ENCODE results near the gene WDR88. TPM values are rescaled to one million over a fixed set of nuclear protein-coding genes. Genes with fewer than 3 reads are reported as not detected.

WDR88 gene
- total RNA-seq, 2 experiments from 2014 or later = 0.38 TPM; not detected in 1

GRCh38 chr19:33175886-33176669, 44.2 kb downstream of the WDR88 start:
- ChIA-PET POLR2A (interaction anchor here (0.5 to 1.4 kb wide), 6 partner anchors 9 to 203 kb away, joined by 3 to 6 read pairs (median 3); no protein-coding TSS in a partner anchor), CTCF (ENCODE audit: unreplicated experiment) (interaction anchor here (0.6 to 1.0 kb wide), 2 partner anchors 85 to 204 kb away, joined by 4 read pairs; partner anchors contain the start of gene FAAP24)
- BruUV-seq (replicated peaks) = TSS peak; percentile 76
- Histone ChIP-seq H2AFZ (ENCODE audit: low read length) (peak overlapping the region; percentile 75), H3K27ac (ENCODE audit: low read depth, low read length, poor library complexity, severe bottlenecking) (peak overlapping the region; percentile 51), H3K4me3 (ENCODE audit: low read depth, low read length, poor library complexity, severe bottlenecking) (peak overlapping the region; percentile 85), H3K9me3 (ENCODE audit: low read length) (no peaks in the 10 kb centered on the region), H3K4me2 (ENCODE audit: low read length) (peak overlapping the region; percentile 79), H3K4me1 (ENCODE audit: insufficient read depth, low read length, poor library complexity, severe bottlenecking) (peaks cover 17% of the 10 kb centered on the region), H3K79me2 (ENCODE audit: insufficient read depth, low read depth, low read length) (peaks cover 8% of the 10 kb centered on the region; the same call in 1 of the 2 replicates), H3K9me2 (ENCODE audit: insufficient read depth, low read length) (no peaks in the 10 kb centered on the region), H4K20me1 (ENCODE audit: insufficient read depth, low read length) (no peaks in the 10 kb centered on the region), H3K36me3 (ENCODE audit: insufficient read depth, low read length) (no peaks in the 10 kb centered on the region)
- intact Hi-C loops (cut with micrococcal nuclease; ENCODE audit: unreplicated experiment) = loop anchor here (2.0 to 10.0 kb wide), 5 partner anchors 49 to 834 kb away; partner anchors contain the start of genes ANKRD27, FAAP24, PDCD5 and RGS9BP
- peak; percentile 17 for DNase-seq (ENCODE audit: low spot score)
- TF ChIP-seq EZH2phosphoT487 (IDR thresholded peaks at IDR 0.05; ENCODE audit: borderline replicate concordance, low read depth, low read length) = no peak
- TF ChIP-seq CTCF (conservative IDR thresholded peaks at IDR 0.05; ENCODE audit: low read length) = peak; percentile 25; the same call in 1 of the 2 replicates

- Histone ChIP-seq H3K27ac (ENCODE audit: low read depth, low read length, poor library complexity, severe bottlenecking) (peak overlapping the region; percentile 51), H2AFZ (ENCODE audit: low read length) (peak overlapping the region; percentile 75), H4K20me1 (ENCODE audit: insufficient read depth, low read length) (no peaks in the 10 kb centered on the region), H3K9me3 (ENCODE audit: low read length) (no peaks in the 10 kb centered on the region), H3K9me2 (ENCODE audit: insufficient read depth, low read length) (no peaks in the 10 kb centered on the region), H3K4me3 (ENCODE audit: low read depth, low read length, poor library complexity, severe bottlenecking) (peak overlapping the region; percentile 85), H3K79me2 (ENCODE audit: insufficient read depth, low read depth, low read length) (peaks cover 8% of the 10 kb centered on the region; the same call in 1 of the 2 replicates), H3K4me2 (ENCODE audit: low read length) (peak overlapping the region; percentile 84), H3K4me1 (ENCODE audit: insufficient read depth, low read length, poor library complexity, severe bottlenecking) (peaks cover 17% of the 10 kb centered on the region), H3K36me3 (ENCODE audit: insufficient read depth, low read length) (no peaks in the 10 kb centered on the region)
- no TSS peak for BruUV-seq (replicated peaks)
- DNase-seq (ENCODE audit: low spot score) = peak; percentile 95
- ChIA-PET POLR2A (interaction anchor here (0.5 to 1.4 kb wide), 6 partner anchors 10 to 203 kb away, joined by 3 to 6 read pairs (median 3); no protein-coding TSS in a partner anchor), CTCF (ENCODE audit: unreplicated experiment) (interaction anchor here (0.6 to 1.1 kb wide), 3 partner anchors 51 to 204 kb away, joined by 3 to 4 read pairs (median 4); partner anchors contain the start of gene FAAP24)
- intact Hi-C loops (cut with micrococcal nuclease; ENCODE audit: unreplicated experiment) = loop anchor here (1.0 to 10.0 kb wide), 7 partner anchors 50 to 835 kb away; partner anchors contain the start of genes ANKRD27, CEBPA, FAAP24 and PDCD5
- TF ChIP-seq EZH2phosphoT487 (IDR thresholded peaks at IDR 0.05; ENCODE audit: borderline replicate concordance, low read depth, low read length) = no peak
- TF ChIP-seq CTCF (conservative IDR thresholded peaks at IDR 0.05; ENCODE audit: low read length) = no peak; the same call in 1 of the 2 replicates
These were observed 44.9 kb downstream of the WDR88 start for GRCh38 chr19:33176670-33177416.

Data from OCI-LY7 (cell line).